Hindlimb muscle (tissue), 1 donor: ENCODE data around the gene INF2. TPM values are rescaled to one million over a fixed set of nuclear protein-coding genes. Genes with fewer than 3 reads are reported as not detected.

Experiments
- DNase-seq: peaks from one replicate; pipeline ENCODE4 v3.0.0-alpha.2; 2013
- polyA plus RNA-seq: library from polyadenylated mRNA; unstranded; fragments of 120-200 nt; gene quantifications from one replicate; pipeline ENCODE4 v1.2.1, GENCODE V29; 2013; ENCODE audit not compliant: insufficient read length

INF2 gene
- polyA plus RNA-seq, 1 donor: 69.9 TPM

- peak; percentile 100 for DNase-seq
Measured at GRCh38 chr14:104752735-104753527, 63.5 kb downstream of the INF2 start, which contains the start of gene SIVA1. SIVA1 (plus strand) TSS chr14:104753147; CDS start chr14:104753202, 55 bp downstream.

DNA sequence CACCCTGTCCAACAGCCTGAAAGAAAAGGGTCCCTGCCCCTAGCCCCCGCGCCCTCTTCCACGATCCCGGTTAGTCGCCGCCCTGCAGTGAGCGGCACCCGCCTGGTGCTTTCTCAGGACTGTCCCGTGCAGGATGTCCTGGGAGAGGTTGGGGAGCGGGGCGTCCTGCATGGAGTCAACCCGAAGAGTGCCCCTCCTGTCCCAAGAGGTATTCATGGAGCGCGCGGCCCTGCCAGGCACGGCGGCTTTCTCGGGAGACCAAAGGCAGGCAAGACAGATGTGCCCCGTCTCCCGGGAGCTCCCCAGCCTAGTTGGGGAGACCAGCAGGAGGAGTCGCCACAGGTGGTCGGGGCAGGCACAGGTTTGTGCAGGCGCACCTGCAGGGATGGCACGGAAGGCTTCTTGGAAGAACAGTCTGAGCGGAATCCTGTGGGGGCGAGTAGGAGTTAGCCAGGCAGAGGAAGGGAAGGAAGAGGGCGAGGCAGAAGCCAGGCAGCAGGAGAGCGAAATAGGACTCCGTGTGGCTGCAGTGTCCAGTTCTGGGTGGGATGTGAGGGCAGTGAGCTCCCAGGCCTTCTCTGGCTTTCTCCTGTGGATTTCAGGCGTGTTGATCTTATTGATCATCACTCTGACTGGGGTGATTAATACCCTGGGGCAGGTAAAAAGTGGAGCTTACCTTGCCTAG is 64.3 kb downstream of the INF2 start:
- no peak for DNase-seq

DNA sequence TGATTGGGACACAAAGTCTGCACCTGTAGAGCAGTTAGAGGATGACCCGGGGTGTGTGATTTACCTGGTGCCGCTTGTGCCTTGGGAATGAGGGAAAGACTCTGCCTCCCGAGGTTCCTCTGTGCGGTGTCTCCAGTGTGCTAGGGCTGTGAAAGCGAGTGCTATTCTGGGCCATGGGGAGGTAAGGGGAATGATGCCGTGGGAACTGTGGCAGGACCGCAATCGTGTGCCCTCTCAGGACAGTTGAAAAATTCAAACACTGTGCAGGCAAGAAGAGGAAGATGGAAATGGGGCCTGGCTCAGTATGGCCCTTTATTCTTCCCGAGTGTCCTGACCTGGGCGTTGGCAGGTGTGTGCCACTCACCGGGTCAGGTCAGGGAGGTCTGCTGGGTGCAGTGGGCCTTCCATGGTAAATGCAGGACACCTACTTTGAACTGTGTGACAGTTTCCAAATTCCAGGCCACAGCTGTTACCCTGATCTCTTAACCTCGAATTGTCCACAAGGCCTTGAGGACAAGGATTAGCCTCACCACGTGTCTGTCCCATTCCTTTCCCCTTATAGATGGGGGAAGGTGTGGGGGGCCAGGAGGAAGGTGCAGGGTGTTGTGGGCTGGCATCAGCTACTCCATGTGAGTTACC is 64.9 kb downstream of the INF2 start:
- DNase-seq: no peak

- DNase-seq: no peak
Measured at GRCh38 chr14:104755621-104756020, 66.2 kb downstream of the INF2 start.

GRCh38 chr14:104756477-104757237 is 67.2 kb downstream of the INF2 start:
- no peak for DNase-seq

DNA sequence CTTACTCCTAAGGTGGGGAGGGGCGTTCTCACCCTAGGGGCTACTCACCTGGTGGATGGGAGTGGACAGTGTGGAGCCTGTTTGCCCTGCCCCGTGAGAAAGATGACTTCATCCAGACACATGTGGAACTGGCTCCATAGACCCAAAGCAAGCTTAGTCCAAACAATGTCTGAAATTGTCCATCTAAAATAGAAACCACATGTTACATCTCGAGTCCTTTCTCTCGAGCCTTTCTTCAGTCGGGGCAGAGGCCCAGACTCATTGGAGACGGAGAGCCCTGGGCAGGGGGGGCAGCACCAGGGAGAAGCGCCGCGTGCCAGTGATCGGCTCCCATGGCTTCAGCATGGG is 67.8 kb downstream of the INF2 start:
- no peak for DNase-seq

DNA sequence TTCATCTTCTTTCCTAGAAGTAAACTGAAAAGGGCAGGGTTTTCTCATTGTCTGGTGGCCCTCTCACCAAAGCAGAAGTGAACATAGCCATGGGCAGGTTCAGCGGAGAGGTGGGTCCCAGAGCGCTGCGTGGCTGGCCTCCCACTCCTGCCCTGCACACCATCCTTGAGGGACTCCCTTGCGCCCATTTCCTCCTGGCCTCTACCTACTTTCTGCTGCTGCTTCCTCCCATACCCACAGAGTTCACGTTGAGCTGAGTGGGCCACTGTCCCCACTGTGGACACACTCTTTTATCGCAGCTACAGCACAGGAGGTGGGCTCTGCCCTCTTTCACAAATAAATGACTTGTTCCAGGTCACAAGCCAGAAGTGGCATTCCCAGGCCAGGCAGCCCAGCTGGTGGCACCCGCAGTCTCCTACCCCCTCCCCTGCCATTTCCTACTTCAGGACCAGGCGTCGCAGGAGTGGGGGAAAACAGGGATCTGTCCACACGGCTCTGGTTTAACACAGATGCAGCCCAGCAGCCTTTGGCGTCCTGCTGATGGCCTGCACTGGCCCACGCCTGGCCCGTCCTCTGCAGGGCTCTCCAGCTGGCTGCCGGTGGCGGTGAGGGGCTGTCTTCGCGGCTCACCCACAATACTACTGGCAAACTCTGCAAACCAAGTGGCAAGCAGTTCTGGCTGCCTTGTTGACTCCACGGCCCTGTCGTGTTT is 68.4 kb downstream of the INF2 start:
- DNase-seq: no peak

DNA sequence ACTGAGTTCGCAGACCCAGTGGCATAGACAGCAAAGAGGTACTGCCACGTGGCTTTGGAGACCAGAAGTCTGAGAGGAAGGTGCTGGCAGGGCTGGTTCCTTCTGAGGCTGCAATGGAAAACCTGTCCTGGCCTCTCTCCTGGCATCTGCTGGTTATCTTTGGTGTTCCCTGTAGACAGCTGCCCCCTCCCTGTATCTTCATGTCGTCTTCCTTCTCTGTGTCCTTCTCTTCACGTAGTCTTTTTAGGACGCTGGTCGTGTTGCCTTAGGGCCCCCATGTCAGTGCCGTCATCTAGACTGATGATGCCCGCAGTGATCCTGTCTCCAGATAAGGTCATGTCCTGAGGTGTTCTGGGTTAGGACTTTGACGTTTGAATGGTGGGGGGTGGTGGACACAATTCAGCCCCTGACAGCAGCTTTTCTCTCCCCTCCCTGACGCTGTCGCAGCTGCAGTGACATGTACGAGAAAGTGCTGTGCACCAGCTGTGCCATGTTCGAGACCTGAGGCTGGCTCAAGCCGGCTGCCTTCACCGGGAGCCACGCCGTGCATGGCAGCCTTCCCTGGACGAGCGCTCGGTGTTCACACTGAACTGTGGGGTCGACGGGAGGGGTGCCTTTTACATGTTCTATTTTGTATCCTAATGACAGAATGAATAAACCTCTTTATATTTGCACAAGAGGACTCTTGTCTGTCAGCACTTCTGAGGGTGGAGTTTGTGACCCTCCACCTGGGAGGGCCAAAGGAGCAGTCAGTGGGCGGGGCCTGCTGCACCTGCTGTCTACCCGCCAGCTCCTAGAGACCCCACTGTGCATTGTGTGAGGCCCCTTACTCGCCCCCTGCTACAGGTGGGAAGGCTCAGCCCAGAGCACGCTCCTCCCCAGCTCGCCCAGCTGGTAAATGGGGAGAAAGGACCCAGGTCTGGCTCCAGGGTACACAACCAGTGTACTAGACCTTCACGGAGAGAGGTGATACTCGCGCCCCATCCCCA is 69.9 kb downstream of the INF2 start:
- no peak for DNase-seq

GRCh38 chr14:104765517-104765916 is 76.1 kb downstream of the INF2 start:
- DNase-seq: no peak

DNA sequence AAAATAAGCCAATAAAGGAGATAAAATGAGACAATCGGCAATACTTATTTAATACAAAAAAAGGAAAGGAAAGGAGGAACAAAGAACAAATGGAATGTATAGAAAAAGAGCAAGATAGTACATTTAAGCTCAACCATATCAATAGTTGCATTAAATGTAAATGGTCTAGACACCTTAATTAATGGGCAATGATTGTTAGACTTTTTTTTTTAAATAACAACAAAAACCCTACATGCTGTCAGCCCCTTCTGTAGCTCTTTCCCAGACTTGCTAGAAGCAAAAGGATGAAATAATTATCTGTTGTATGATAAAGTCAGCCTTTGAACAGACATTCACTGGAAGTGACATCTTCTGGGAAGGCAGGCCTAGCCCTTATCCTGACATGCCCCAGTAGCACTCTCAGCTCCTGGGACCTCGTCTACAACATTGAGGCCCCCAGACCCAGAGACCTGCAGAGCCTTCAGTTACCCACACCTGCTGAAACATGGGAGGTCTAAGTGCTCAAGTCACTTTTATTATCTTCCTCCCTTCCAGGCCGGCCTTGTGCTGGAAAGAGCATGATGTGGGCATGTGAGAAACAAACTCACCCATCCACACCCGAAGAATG is 76.9 kb downstream of the INF2 start:
- no peak for DNase-seq

GRCh38 chr14:104766863-104767633 is 77.6 kb downstream of the INF2 start:
- DNase-seq: no peak

DNA sequence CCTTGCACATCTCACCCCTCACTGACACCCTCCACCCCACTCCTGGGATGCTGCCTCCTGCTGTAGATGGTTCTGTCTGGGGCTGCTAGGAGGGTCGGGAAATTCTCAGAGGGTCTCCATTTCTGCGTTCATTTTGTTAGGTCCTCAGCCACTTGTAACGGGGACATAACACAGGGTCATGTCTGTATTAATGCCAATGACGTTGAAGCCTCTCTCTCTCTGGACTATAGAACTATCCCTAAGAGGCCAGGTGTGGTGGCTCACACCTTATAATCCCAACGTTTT is 78.2 kb downstream of the INF2 start:
- no peak for DNase-seq

- peak; percentile 87 for DNase-seq
Measured at GRCh38 chr14:104768437-104769323, 79.3 kb downstream of the INF2 start.

DNA sequence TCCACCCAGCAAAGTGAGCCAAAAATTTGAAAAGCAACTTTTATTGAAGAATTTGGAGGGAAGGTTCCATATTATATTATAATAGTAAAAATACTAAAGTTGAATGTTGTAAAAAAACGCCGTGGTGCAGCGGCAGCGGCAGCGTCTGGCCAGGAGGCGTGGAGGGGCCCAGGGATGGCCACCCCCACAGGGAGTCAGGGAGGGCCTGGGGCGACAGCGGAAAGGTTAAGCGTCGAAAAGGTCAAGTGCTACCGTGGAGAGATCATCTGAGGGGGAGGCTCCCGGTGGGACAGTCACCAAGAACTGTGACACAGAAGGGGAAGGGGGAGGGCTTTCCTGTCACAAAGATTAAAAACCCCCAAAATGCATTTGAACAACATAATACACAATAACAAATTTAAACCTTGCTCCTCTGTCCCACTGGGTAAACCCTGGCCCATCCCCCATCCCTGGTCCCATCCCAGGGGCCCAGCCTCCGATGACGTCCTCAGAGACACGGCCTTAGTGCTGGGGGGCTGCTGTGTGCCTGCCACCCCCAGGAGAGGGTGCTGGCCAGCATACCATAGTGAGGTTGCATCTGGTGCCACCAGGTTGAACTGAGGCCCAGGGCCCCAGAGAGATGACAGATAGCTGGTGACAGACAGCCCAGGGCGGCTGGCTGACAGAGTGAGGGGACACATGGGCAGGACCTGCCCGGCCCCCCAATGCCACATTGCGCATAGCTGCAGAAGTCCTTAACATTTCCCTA is 80.1 kb downstream of the INF2 start:
- no peak for DNase-seq

DNA sequence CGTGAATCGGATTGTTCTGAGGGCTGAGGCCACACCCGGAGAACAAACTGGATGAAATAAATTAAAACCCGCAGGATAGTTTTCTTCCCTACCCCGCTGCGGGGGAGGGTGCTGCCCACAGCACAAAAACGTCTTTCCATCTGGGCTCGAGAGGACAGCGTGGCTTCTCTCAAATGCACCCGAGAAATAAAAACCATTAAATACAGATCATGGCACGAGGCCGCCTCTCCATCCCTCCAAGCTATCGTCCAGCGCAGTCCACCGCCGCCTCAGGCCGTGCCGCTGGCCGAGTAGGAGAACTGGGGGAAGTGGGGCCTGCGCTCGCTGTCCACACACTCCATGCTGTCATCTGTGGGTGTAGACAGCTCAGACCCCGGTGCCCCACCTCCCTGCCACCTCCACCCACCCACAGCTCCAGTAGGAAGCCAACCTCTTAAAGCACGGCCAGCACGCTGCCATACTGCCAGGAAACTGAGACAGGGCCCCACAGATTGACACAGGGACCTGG is 80.7 kb downstream of the INF2 start:
- no peak for DNase-seq

DNA sequence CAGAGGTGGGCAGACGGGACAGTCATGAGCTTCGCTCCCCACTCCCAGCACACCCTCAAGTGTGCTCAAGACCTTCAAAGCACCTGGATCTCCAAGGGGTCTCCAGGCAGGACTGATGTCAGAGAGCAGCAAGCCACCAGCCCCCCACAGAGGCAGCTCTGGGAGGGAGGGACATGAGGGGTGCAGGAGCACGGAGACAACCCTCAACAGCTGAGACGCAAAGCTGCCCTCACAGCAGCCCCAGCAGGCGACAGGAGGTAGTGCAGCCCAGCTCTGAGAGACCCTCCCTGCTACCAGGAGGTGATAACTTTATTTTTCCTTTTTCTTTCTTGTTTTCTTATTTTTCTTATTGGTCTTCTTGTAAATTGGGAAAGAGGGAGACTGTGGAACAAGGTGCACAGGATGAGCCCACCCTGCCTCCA is 81.4 kb downstream of the INF2 start:
- no peak for DNase-seq

GRCh38 chr14:104771374-104771773 is 82.0 kb downstream of the INF2 start:
- DNase-seq: no peak
